ENCODE data around the gene ASGR2.

The ASGR2 gene

DNA sequence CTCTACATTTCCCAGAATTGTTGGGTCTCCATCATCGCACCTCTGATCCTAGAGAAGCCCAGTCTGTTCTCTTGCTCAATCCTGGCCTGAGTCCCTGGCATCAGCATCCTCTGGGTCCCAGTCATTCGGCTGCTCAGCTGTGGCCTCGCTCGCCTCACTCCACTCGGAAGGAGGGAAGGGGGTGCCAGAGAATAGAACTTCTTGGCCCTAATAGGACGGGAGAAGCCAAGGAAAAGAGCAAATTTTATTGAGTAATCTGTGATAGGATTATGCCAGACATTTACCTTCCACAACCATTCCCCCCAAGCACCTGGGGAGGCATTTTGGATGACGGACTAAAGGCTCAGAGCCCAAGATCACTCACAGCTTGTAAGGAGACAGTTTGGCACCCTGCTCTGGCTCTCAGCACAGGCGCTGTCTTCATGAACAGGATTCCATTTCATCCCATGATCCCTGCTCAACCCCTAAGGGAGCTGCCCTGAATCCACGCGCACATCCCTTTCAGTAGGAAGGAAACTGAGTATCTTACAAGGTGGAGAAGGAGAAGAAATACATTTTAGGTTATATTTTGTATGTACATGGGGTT lies 34.1 kb downstream of the ASGR2 start:
- no peaks in the 10 kb centered on the region for H3K4me1 ChIP-seq (ENCODE audit: control insufficient read depth in 1 of 2, insufficient read depth in 1 of 2, low read depth in 1 of 2, low read length in 1 of 2)
- H3K9me3 ChIP-seq: no peaks in the 10 kb centered on the region

GRCh38 chr17:7079581-7080455 lies 34.8 kb downstream of the ASGR2 start, which contains the start of gene CLEC10A:
TSS of gene CLEC10A (minus strand) at chr17:7080251. CDS start at chr17:7078812, 1,439 bp downstream.
- H3K27ac ChIP-seq: no peak within 1 kb of the TSS
- no peaks in the 10 kb centered on the region for H3K36me3 ChIP-seq
- H3K4me3 ChIP-seq (ENCODE audit: low read depth in 1 of 2, low read length in 1 of 2): no peak within 1 kb of the TSS
- no peaks in the 10 kb centered on the region for H3K4me1 ChIP-seq (ENCODE audit: control insufficient read depth in 1 of 2, insufficient read depth in 1 of 2, low read depth in 1 of 2, low read length in 1 of 2)
- no peaks in the 10 kb centered on the region for H3K9me3 ChIP-seq
- no peak for TF ChIP-seq CTCF (IDR thresholded peaks at IDR 0.05)
- peaks cover 41% of the 10 kb centered on the region for H3K27me3 ChIP-seq

More for the DNA sequence above, 34.1 kb downstream of the ASGR2 start:
- H3K36me3 ChIP-seq: no peaks in the 10 kb centered on the region
- no peak overlapping the region for H3K27ac ChIP-seq
- peaks cover 46% of the 10 kb centered on the region for H3K27me3 ChIP-seq
- no peak overlapping the region for H3K4me3 ChIP-seq (ENCODE audit: low read depth in 1 of 2, low read length in 1 of 2)
- no peak for TF ChIP-seq CTCF (IDR thresholded peaks at IDR 0.05)

DNA sequence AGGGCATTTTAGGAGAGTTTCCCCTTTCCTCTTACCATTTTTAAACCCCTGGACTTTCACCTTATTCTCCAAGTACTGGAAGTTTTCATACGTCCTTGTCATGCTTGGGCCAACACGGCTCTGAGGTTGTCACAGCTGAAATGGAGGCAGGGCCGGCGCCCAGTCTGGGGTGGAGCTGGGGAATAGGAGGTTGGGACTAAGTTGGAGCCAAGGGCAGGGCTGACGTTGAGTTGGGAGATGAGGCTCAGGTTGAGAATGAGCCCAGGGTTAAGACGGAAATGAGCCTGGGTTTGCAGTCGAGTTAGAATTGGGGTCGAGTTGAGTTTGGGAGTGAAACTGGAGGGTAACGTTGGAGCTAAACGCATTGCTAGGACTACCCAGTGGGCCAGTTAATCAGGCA lies 35.9 kb downstream of the ASGR2 start:
- H3K27ac ChIP-seq: no peak overlapping the region
- H3K4me3 ChIP-seq (ENCODE audit: low read depth in 1 of 2, low read length in 1 of 2): no peak overlapping the region
- no peaks in the 10 kb centered on the region for H3K36me3 ChIP-seq
- H3K4me1 ChIP-seq (ENCODE audit: control insufficient read depth in 1 of 2, insufficient read depth in 1 of 2, low read depth in 1 of 2, low read length in 1 of 2): no peaks in the 10 kb centered on the region
- H3K27me3 ChIP-seq: peaks cover 30% of the 10 kb centered on the region
- no peak for TF ChIP-seq CTCF (IDR thresholded peaks at IDR 0.05)
- no peaks in the 10 kb centered on the region for H3K9me3 ChIP-seq

- H3K4me3 ChIP-seq (ENCODE audit: low read depth in 1 of 2, low read length in 1 of 2): no peak overlapping the region
- H3K27ac ChIP-seq: no peak overlapping the region
- no peaks in the 10 kb centered on the region for H3K36me3 ChIP-seq
- H3K9me3 ChIP-seq: no peaks in the 10 kb centered on the region
- no peaks in the 10 kb centered on the region for H3K4me1 ChIP-seq (ENCODE audit: control insufficient read depth in 1 of 2, insufficient read depth in 1 of 2, low read depth in 1 of 2, low read length in 1 of 2)
- TF ChIP-seq CTCF (IDR thresholded peaks at IDR 0.05): no peak
- peaks cover 24% of the 10 kb centered on the region for H3K27me3 ChIP-seq
Observed at GRCh38 chr17:7077911-7078546, 36.6 kb downstream of the ASGR2 start.

- no peaks in the 10 kb centered on the region for H3K9me3 ChIP-seq
- no peak overlapping the region for H3K4me3 ChIP-seq (ENCODE audit: low read depth in 1 of 2, low read length in 1 of 2)
- no peak overlapping the region for H3K27ac ChIP-seq
- H3K36me3 ChIP-seq: no peaks in the 10 kb centered on the region
- no peaks in the 10 kb centered on the region for H3K4me1 ChIP-seq (ENCODE audit: control insufficient read depth in 1 of 2, insufficient read depth in 1 of 2, low read depth in 1 of 2, low read length in 1 of 2)
- peaks cover 8% of the 10 kb centered on the region for H3K27me3 ChIP-seq
- no peak for TF ChIP-seq CTCF (IDR thresholded peaks at IDR 0.05)
Observed at GRCh38 chr17:7074931-7075330, 39.7 kb downstream of the ASGR2 start.
